Lower leg skin (tissue), 4 donors: ENCODE results near the gene PHTF1. TPM values are rescaled to one million over a fixed set of nuclear protein-coding genes. Genes with fewer than 3 reads are reported as not detected.

ENCODE experiments used
- DNase-seq, 2 donors: peaks; one replicate each; pipeline ENCODE4 v3.0.0-alpha.2; 2019; ENCODE audit warnings: low spot score in 2 of 2
- H3K4me3 ChIP-seq: fragments of 200-600 bp; sonication (generic); 2 replicates; pipeline ENCODE4 v1.5.1; 2017; ENCODE audit warnings: mild to moderate bottlenecking, low read depth; ENCODE audit not compliant: poor library complexity, severe bottlenecking
- CTCF ChIP-seq, 3 donors: fragments of 450-650 bp; IDR thresholded peaks; one replicate each; pipeline ENCODE4 v1.5.1; 2016; ENCODE audit warnings: antibody characterized with exemption in 3 of 3, mild to moderate bottlenecking in 3 of 3, moderate library complexity in 2 of 3
- POLR2A ChIP-seq, 2 donors: fragments of 450-650 bp; IDR thresholded peaks; one replicate each; pipeline ENCODE4 v1.6.1; 2016 to 2017; ENCODE audit warnings: antibody characterized with exemption in 2 of 2, mild to moderate bottlenecking in 1 of 2, moderate library complexity in 1 of 2
- WGBS, 2 donors: methylation state at CpG; one replicate each; pipeline ENCODE4 v1.1.5; 2018; 5-methylcytosine and 5-hydroxymethylcytosine counted together
- intact Hi-C: fragments of 100-400 bp; cut with DNase I; formaldehyde crosslinking; loops from one replicate; pipeline ENCODE4 v1.15.0; 2023; ENCODE audit warnings: low total_unique reads
- total RNA-seq, 4 donors: library from RNA; depleted of rRNA; stranded (reverse); fragments of >200 nt; gene quantifications; one replicate each; pipeline ENCODE4 v1.1.0, GENCODE V29; 2016

Gene PHTF1
- total RNA-seq, 4 donors from 2014 or later: 0.65 to 4.8 (median 2.0) TPM

GRCh38 chr1:113792471-113792870, 33.2 kb upstream of the PHTF1 start:
- DNase-seq: no peak
- TF ChIP-seq CTCF (IDR thresholded peaks at IDR 0.05) (no peak), POLR2A (IDR thresholded peaks at IDR 0.05) (no peak)
- intact Hi-C loops: no loop called here
- 85 to 88% methylated on average over 5 of the region's 5 CpGs for WGBS, 2 donors
- no peak overlapping the region for H3K4me3 ChIP-seq

GRCh38 chr1:113788802-113789201, 29.5 kb upstream of the PHTF1 start:
- intact Hi-C loops: no loop called here
- TF ChIP-seq POLR2A (IDR thresholded peaks at IDR 0.05) (no peak), CTCF (IDR thresholded peaks at IDR 0.05) (no peak)
- WGBS, 2 donors: 72 to 88% methylated on average over 3 of the region's 3 CpGs
- no peak overlapping the region for H3K4me3 ChIP-seq
- DNase-seq: no peak

- intact Hi-C loops: no loop called here
- no peak overlapping the region for H3K4me3 ChIP-seq
- 86 to 90% methylated on average over 3 of the region's 3 CpGs for WGBS, 2 donors
- TF ChIP-seq CTCF (IDR thresholded peaks at IDR 0.05) (no peak), POLR2A (IDR thresholded peaks at IDR 0.05) (no peak)
- DNase-seq: no peak
These were observed 28.4 kb upstream of the PHTF1 start for GRCh38 chr1:113787663-113788062.

GRCh38 chr1:113786069-113786468, 26.8 kb upstream of the PHTF1 start:
- H3K4me3 ChIP-seq: no peak overlapping the region
- TF ChIP-seq POLR2A (IDR thresholded peaks at IDR 0.05) (no peak), CTCF (IDR thresholded peaks at IDR 0.05) (no peak)
- no peak for DNase-seq
- intact Hi-C loops: no loop called here
- WGBS, 2 donors: 40 to 50% methylated on average over 1 of the region's 1 CpG

DNA sequence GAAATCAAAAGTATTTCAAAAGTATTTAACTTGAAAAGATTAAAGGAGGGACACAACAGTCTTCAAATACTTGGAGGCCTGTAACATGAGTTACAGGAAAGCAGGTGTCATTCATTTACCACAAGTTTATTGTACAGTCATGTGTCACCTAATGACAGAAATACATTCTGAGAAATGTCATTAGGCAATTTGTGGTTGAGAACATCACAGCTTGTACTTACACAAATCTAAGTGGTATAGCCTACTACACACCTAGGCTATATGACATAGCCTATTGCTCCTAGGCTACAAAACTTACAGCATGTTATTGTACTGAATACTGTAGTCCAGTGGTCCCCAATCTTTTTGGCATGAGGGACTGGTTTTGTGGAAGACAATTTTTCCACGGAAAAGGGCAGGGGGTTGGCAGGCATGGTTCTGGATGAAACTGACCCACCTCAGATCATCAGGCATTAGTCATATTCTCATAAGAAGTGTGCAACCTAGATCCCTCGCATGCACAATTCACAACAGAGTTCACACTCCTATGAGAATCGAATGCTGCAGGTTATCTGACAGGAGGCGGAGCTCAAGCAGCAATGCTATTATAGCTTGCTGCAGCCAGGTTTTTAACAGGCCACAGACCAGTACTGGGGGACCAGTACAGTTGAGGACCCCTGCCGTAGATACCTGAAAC, 25.0 kb upstream of the PHTF1 start:
- TF ChIP-seq CTCF (IDR thresholded peaks at IDR 0.05) (no peak), POLR2A (IDR thresholded peaks at IDR 0.05) (no peak)

More for the DNA sequence above, 25.0 kb upstream of the PHTF1 start:
- intact Hi-C loops: no loop called here
- no peak for DNase-seq
- WGBS, 2 donors: 68 to 71% methylated on average over 5 of the region's 5 CpGs
- H3K4me3 ChIP-seq: no peak overlapping the region
